Activated naive CD4-positive, alpha-beta T cell treated with anti-CD3 and anti-CD28 coated beads, Interleukin-2, amount 50 U/mL, for 72 hours (primary cell): ENCODE results near the gene CHST11. TPM values are rescaled to one million over a fixed set of nuclear protein-coding genes. Genes with fewer than 3 reads are reported as not detected.

Source experiments
- ATAC-seq, 2 donors: fragments of 150-1000 bp; cut with Tn5 transposase; 2 replicates each; pipeline ENCODE4 v1.10.0; 2021; ENCODE audit warnings: mild to moderate bottlenecking in 2 of 2, moderate library complexity in 2 of 2
- DNase-seq, 2 donors: peaks; one replicate each; pipeline ENCODE4 v3.0.0; 2021 to 2022; ENCODE audit warnings: low spot score in 2 of 2
- H3K27ac Mint-ChIP-seq, 2 donors: one replicate each; pipeline ENCODE4 v1.8.0; 2022; ENCODE audit warnings: mild to moderate bottlenecking in 2 of 2, mixed read lengths in 2 of 2
- H3K36me3 Mint-ChIP-seq, 2 donors: one replicate each; pipeline ENCODE4 v1.8.0; 2022; ENCODE audit warnings: mixed read lengths in 2 of 2
- H3K9me3 Mint-ChIP-seq, 2 donors: one replicate each; pipeline ENCODE4 v1.8.0; 2022; ENCODE audit warnings: mixed read lengths in 2 of 2
- total RNA-seq, 2 donors: library from RNA; stranded (reverse); gene quantifications; one replicate each; pipeline ENCODE4 v1.2.3, GENCODE V29; 2022

The CHST11 gene
- total RNA-seq, 2 donors from 2014 or later = 20.0 to 40.0 TPM

DNA sequence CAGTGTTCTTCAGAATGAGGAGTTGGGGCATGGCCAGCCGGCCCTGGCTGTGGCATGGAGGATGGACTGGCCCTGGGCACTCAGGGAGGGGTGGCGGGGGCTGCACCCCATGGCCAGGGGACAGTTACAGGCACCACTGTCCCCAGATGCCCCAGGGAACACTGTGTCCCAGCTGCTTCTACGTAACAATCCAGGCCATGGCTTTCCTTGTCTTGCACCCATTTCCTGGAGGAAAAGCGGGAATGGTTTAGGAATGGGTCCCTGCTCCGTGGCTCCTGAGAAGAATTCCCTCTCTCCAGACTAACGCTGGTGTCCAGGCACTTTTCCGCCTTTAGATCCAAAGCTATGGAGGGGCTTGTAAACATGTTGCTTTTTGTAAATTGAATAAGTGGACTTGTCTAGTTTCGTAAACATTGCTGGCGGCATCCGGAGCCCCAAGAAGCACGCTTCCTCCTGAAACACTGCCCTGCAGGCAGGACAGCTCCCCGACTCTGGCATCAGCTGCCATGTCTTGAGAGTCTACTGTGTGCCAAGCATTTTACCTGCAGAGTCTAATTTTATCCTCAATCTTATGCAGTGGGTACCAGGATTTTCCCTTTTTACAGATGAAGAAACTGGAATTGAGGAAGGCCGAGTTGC lies 263.1 kb downstream of the CHST11 start:
- peak overlapping the region; percentile 88 to 89 for H3K27ac Mint-ChIP-seq
- no peaks in the 10 kb centered on the region for H3K9me3 Mint-ChIP-seq
- DNase-seq = no peak
- peak in 1 of 2 donors; percentile 14 for ATAC-seq
- H3K36me3 Mint-ChIP-seq = no peaks in the 10 kb centered on the region

DNA sequence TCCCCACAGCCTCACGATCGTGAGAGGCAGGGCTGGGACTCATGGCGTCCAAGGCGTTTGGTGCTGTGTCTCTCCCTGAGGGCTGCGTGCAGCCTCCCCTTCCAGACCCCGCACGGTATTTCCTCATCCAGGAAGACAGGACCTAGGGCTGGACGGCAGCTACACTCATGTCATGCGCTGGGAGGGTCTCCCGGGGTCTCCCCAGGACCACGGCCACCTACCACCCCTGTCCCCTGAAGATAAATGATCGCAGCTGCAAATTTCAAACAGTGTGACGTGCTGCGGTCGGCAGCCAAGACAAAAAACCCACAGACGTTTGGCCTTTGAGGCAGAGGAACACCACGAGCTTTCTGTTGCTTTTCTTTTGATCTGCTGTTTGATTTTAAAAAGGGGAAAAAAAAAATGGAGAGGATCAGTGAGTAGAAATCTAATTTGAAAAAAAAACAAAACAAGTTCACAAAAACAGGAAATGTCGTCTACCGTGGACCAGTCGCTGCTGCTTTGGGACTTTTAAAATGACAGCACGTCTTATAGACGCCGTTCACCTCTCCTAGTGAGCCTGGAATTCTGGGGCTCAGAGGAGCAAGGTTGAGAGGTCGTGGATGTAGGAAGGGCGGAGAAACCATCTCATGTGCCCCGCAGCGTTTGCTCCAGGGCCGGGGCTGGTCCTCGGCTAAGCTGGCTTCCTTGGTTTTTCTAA lies 263.7 kb downstream of the CHST11 start:
- no peaks in the 10 kb centered on the region for H3K9me3 Mint-ChIP-seq
- H3K36me3 Mint-ChIP-seq = no peaks in the 10 kb centered on the region
- peak overlapping the region; percentile 88 to 89 for H3K27ac Mint-ChIP-seq
- DNase-seq (peak; percentile 49 to 77), ATAC-seq (peak; percentile 84 to 90)

DNA sequence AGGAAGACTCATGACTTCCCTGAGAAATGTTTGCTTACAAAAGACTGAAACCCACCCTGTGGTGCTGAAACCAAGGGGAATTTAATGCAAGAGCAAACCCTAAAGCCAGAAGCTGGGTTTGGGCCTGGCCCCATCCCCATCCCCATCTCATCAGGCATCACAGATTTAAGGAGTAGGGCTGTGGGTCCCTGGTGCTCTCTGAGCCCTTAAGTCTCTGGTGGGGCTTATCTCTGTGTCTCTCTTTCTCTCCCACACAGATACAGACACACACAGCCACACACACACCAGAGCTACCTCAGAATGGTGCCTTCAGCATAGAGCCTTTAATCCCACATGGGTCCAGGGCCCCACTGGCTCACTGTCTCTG lies 264.3 kb downstream of the CHST11 start:
- Mint-ChIP-seq H3K9me3 (no peaks in the 10 kb centered on the region), H3K27ac (peak overlapping the region; percentile 88 to 89), H3K36me3 (no peaks in the 10 kb centered on the region)
- ATAC-seq (peak in 1 of 2 donors; percentile 21), DNase-seq (no peak)

DNA sequence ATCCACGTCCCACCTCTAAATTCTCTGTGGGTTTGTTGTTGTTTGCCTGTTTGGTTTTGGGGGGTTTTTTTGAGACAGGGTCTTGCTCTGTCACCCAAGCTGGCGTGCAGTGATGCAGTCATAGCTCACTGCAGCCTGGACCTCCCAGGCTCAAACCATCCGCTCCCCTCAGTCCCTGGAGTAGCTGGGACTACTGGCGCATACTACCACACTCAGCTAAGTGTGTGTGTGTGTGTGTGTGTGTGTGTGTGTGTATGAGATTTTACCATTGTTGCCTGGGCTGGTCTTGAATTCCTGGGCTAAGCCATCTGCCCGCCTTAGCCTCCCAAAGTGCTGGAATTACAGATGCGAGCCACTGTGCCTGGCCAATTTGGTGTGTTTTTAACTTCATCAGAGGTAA lies 265.2 kb downstream of the CHST11 start:
- no peak overlapping the region for H3K27ac Mint-ChIP-seq

DNA sequence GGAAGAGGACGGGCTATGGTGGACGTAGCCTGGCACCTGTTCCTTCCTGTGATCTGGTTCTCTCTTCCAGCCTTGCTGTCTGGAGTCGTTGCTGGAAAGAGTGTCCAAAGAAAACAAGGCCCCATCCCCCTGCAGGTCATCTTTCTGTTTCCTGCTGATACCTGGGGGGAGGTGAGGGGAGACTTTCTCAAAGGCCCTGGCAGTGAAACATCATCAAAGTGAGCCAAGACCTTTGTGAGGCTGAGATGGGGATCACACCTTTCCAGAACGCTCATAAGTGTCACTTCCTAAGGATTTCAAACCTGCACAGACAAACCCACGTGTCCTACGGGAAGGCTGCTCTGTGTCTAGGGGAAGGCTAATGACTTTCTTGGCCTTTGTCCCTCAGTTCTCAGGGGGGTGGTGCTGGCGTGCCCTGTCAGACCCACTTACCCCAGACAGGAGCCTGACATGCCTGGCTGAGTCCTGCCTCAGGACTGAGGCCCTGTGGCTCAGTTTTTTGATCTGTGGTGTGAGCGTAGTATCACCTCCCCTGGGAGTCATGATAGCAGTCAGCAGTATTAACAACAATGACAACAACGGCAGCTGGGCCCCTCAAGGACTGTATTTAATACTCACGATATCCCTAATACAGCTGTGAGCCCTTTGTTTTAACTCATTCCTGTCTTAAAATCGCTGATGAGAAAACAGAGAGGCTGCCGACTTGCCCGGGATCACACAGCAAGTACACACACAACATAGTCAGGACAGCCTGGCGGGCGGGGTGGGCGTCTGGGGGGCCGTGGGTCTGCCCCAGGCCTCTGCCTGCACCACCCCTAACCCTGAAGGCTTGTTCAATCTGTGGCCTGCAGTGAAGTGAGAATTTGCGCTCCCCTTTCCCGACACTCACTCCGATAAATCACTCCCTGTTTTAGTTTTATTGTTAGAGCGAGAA lies 266.1 kb downstream of the CHST11 start:
- Mint-ChIP-seq H3K36me3 (no peaks in the 10 kb centered on the region), H3K9me3 (no peaks in the 10 kb centered on the region), H3K27ac (no peak overlapping the region)
- DNase-seq (no peak), ATAC-seq (no peak)

More for the DNA sequence above, 265.2 kb downstream of the CHST11 start:
- DNase-seq (no peak), ATAC-seq (no peak)
- no peaks in the 10 kb centered on the region for H3K9me3 Mint-ChIP-seq
- no peaks in the 10 kb centered on the region for H3K36me3 Mint-ChIP-seq

DNA sequence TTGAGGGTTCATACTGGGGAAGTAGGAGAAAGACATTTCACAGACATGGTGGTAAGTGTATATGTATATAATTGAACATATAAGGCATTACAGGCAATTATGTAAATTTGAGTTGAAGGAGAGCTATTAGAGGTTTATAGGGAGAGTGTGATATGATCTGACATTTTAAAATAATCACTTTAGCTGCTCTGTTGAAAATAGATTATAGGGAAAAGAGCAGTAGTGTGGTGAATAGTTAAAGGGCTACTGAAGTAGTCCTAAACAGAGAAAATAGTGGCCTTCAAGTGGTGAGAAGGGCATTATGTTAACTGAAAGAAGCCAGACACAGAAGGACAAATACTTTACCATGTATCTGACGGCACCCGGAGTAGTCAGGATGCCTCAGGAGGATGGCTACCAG lies 267.1 kb downstream of the CHST11 start:
- H3K36me3 Mint-ChIP-seq = no peaks in the 10 kb centered on the region
- H3K9me3 Mint-ChIP-seq = no peaks in the 10 kb centered on the region
- no peak for DNase-seq
- ATAC-seq = no peak
- peak overlapping the region in 1 of 2 donors; percentile 8 for H3K27ac Mint-ChIP-seq

DNA sequence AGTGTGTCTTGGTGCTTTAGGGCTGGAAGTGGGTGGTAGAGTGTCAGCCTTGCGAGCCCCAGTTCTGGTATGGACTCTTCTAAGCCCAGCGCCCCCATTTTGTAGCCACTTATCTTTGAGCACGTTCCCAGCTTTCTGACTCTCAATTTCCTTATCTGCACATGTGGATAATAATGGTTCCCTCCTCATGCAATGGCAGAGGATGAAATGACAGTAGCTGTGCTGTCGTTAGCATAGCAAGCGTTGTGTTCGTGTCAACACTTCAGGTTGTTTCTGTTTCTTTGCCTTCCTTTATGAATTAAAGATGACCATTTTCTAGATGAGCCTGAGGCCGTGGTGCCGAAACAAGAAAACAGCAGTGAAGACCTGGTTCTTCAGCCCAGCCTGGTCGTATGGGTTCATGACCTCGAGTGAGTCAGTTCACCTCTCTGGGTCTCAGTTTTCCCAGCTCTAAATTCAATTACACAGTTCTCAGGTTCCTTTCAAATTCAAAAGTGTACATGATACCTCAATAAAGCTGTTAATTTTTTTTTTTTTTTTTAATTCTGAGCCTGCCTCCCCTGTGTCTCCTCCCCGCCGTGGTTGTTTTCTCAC lies 268.3 kb downstream of the CHST11 start:
- no peaks in the 10 kb centered on the region for H3K36me3 Mint-ChIP-seq

DNA sequence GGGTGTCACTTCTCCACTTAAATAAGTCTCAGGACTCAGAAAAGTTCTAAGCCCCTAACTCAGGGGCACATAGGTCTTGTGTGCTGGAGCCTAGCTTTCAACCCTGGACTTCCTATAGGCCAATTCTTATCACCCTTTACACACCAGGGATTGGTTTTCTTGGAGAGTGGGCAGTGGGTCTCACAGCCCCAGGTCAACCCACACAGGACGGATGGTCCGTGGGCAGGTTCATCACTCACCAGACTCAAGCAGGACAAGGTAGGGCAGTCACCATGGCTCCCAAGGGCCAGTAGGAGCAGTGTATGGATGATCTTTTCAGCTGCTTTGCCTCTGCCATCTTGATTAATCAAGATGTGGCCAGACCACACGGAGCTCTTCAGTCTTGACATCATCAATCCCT lies 268.9 kb downstream of the CHST11 start:
- H3K36me3 Mint-ChIP-seq = no peaks in the 10 kb centered on the region

More for the DNA sequence above, 268.3 kb downstream of the CHST11 start:
- H3K9me3 Mint-ChIP-seq = no peaks in the 10 kb centered on the region
- DNase-seq (no peak), ATAC-seq (no peak)
- no peak overlapping the region for H3K27ac Mint-ChIP-seq

DNA sequence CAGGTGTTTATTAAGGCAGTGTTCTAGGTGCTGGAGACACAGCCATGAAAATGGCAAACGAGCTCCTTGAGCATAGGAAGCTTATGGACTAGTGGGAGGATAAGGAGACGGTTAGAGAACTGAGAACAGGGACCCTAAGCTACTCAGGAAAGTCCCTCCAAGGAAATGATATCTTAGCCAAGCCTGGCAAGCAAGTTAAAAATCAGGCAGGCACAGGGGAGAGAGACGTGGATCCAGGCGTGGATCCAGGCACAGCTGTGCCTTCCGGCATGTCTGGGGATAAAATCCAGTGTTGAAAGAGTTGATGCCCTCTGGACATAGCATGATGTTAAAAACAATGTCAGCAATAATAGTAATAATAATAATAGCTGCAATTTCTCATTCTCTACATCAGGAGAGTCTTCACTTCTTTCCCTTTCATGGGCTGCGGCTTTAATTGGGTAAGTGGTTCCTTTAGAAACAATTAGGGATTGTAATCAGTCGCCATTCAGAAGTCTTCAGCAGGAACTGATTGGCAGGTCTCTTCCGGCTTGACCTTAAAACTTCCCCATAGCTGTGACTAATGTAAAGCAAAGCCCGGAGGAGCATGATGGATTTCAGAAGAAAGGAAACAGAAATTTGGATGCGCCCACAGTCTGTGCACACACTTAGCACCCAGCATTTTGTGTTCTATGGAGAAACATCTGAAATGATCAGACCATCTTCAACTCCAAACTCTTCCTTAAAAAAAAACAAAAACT lies 271.1 kb downstream of the CHST11 start:
- no peak for DNase-seq
- Mint-ChIP-seq H3K36me3 (no peaks in the 10 kb centered on the region), H3K27ac (peak overlapping the region; percentile 29 to 78), H3K9me3 (no peaks in the 10 kb centered on the region)
- ATAC-seq = no peak

More for the DNA sequence above, 268.9 kb downstream of the CHST11 start:
- ATAC-seq (no peak), DNase-seq (no peak)
- Mint-ChIP-seq H3K9me3 (no peaks in the 10 kb centered on the region), H3K27ac (peak overlapping the region in 1 of 2 donors; percentile 25)

DNA sequence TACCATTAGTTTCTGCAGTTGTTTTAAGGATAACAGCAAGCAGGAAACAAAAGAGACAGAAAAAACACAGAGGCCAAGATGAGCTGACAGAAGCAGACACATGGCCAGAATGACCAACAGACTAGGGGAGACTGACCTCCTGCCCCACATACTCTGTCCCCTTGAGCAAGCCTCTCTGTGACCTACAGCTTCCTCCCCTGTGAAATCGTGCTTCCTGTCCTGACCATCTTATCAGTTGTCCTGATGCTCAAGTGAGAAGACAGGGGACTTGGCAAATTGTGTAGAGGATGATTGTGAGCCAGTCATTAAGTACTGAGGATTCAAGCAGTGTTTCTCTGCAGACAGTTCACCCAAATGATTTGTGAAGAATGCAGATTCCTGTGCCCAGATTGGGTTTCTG lies 272.3 kb downstream of the CHST11 start:
- H3K36me3 Mint-ChIP-seq = no peaks in the 10 kb centered on the region
- no peak overlapping the region for H3K27ac Mint-ChIP-seq
- ATAC-seq (no peak), DNase-seq (no peak)
- H3K9me3 Mint-ChIP-seq = no peaks in the 10 kb centered on the region

DNA sequence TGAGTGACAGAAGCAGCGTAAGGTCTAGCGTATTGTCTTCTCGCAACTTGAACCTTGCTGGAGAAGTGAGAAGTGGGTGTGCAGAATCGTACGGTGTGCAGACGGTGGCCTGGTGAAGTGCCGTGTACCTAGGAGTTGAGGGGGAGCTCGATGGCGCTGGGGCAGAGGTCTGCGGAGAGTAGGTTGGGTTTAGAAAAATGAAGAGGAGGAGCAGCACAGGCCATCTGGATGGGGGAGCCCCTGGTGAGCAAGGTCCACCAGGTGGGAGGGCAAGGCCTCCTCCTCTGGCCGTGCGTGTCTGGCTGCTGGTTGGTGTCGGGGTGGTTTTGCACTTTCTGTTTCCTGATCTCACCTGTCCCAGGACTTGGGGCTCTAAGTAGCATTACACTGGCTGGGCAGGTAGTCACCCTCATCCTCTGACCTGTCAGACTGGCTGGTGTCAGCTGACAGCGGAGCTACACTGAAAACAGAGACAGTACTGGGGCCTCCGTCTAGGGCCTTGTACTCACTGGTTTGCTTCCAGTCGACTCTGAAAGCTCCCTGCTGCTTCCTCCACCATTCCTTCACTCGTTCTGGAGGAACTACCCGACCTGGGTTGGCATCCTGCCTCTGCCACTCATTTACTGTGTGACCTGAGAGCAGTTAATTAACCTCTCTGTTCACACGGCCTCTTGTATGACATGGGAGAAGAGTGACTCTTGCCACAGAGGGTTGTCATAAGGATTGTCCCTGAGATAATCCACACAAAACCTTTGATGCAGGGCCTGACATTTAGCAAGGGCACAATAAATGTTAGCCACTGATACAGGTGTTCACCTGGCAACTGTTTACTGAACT lies 273.1 kb downstream of the CHST11 start:
- DNase-seq (no peak), ATAC-seq (no peak)
- H3K27ac Mint-ChIP-seq = peak overlapping the region in 1 of 2 donors; percentile 61
- H3K9me3 Mint-ChIP-seq = no peaks in the 10 kb centered on the region
- no peaks in the 10 kb centered on the region for H3K36me3 Mint-ChIP-seq

DNA sequence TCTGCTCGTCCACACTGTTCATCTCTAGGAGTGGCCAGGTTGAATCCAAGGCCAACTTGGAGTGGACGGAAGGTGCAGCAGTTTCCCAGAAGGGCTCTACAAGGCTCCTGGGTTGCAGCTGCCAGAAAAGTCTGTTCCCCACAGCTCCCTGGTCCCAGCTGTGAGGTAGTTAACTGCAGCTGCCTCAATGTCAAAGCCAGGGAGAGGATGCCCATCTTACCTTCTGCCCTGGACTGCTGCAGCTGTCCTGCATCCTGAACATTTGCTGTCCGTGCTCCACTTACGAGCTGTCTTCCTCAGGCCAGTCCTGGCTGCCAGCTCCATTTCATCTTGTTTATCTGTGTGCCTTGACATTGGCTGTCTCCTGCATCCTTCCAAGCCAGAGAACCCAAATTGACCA lies 274.0 kb downstream of the CHST11 start:
- Mint-ChIP-seq H3K27ac (no peak overlapping the region), H3K36me3 (no peaks in the 10 kb centered on the region), H3K9me3 (no peaks in the 10 kb centered on the region)
- ATAC-seq (no peak), DNase-seq (no peak)

DNA sequence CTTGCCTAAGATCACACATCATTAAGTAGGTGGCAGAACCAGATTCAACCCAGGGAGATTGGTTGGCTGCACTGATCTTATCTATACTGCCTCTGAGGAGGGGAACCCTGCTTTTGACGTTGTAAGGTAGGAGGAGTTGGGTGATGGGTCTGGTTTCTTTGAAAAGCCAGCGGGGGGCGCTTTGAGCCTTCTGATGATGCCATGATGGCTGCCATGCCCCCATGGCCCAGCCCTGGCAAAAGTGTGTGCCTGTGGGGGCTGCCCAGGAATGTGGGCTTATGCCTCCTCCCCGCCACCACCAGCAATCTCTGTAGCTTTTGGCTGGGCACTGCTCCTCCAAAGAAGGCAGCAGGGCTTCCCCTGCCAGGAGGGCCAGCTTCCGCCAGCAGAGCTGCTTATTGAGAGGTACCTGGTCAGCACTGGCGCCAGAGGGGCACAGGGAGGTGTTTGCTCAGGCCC lies 277.0 kb downstream of the CHST11 start:
- no peaks in the 10 kb centered on the region for H3K9me3 Mint-ChIP-seq
- H3K27ac Mint-ChIP-seq = no peak overlapping the region
- no peaks in the 10 kb centered on the region for H3K36me3 Mint-ChIP-seq
- DNase-seq (no peak), ATAC-seq (peak; percentile 41 to 48)

DNA sequence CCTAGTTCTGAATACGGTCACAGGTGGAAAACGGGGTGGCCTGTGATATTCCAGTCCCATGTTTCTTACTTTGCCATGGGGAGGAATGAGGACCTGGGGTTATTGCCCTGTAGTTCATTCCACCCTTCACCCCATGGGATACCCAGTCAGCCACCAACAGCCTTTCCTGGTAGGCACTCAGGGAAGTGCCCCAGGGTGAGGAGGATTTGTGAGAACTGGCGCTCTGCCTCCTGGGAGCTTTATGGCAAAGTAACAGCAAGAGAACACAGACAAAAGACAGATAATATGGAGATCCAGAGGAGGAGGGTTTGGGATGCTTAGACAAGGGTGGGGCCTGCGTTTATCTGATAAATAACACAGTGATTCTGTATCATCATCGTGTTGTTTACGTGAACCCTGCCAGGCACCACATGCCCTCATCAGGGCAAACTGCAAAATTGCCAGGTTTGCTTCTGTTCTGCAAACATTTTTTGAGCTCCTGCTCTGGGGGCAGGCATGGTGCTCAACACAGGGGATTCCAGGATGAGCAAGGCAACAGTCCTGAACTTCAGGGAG lies 277.9 kb downstream of the CHST11 start:
- DNase-seq (no peak), ATAC-seq (no peak)
- H3K27ac Mint-ChIP-seq = no peak overlapping the region
- no peaks in the 10 kb centered on the region for H3K9me3 Mint-ChIP-seq
- H3K36me3 Mint-ChIP-seq = no peaks in the 10 kb centered on the region

DNA sequence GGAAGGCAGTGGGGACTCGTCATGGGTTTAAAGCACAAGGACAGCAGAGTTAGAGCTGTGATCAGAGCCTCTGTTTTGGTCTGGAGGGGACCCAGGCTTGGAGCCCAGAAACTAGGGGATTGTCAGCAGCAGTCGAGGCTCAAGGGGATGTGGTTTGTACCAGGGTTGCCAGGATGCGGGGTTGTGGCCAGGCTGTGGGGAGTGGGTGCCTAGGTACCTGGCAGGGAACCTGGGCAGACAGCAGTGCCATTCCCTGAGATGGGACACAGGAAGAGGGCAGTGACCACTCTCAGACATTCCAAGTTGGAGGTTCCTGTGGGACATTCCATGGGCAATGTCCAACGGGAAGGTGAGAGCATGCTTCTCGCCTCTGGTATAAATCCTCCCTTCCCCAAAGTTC lies 279.1 kb downstream of the CHST11 start:
- DNase-seq (no peak), ATAC-seq (no peak)
- Mint-ChIP-seq H3K9me3 (no peaks in the 10 kb centered on the region), H3K27ac (peak overlapping the region; percentile 13 to 70), H3K36me3 (no peaks in the 10 kb centered on the region)
